ENCODE data around the gene KIR3DL2.
"Not testable (repeated sequence)": the region's sequence is repeated elsewhere in the genome, so short reads cannot be mapped to it uniquely, and the experiment has no call there.

Gene KIR3DL2

GRCh38 chr19:54873990-54874389 is 23.7 kb downstream of the KIR3DL2 start, which contains the start of gene FCAR:
TSS of gene FCAR (plus strand) at chr19:54874235. CDS start at chr19:54874290, 55 bp downstream.
- FAIRE-seq, result no peak

GRCh38 chr19:54875506-54875905 is 25.3 kb downstream of the KIR3DL2 start:
- FAIRE-seq, result no peak

- FAIRE-seq, result no peak
Measured at GRCh38 chr19:54877471-54877870, 27.2 kb downstream of the KIR3DL2 start.

- FAIRE-seq, result no peak
Measured at GRCh38 chr19:54881884-54882283, 31.6 kb downstream of the KIR3DL2 start.

GRCh38 chr19:54882758-54883157 is 32.5 kb downstream of the KIR3DL2 start:
- FAIRE-seq, result peak; percentile 53

- FAIRE-seq, result no peak
Measured at GRCh38 chr19:54883228-54883627, 33.0 kb downstream of the KIR3DL2 start.

GRCh38 chr19:54888239-54888638 is 38.0 kb downstream of the KIR3DL2 start:
- no peak for FAIRE-seq

GRCh38 chr19:54889566-54889965 is 39.3 kb downstream of the KIR3DL2 start:
- no peak for FAIRE-seq

GRCh38 chr19:54893406-54893805 is 43.2 kb downstream of the KIR3DL2 start:
- no peak for FAIRE-seq

- not testable (repeated sequence) for FAIRE-seq
Measured at GRCh38 chr19:54894106-54894505, 43.9 kb downstream of the KIR3DL2 start.

GRCh38 chr19:54896036-54896435 is 45.8 kb downstream of the KIR3DL2 start:
- no peak for FAIRE-seq

GRCh38 chr19:54898685-54899084 is 48.4 kb downstream of the KIR3DL2 start:
- FAIRE-seq, result not testable (repeated sequence)

GRCh38 chr19:54899646-54900045 is 49.4 kb downstream of the KIR3DL2 start:
- not testable (repeated sequence) for FAIRE-seq

GRCh38 chr19:54901153-54901552 is 50.9 kb downstream of the KIR3DL2 start:
- not testable (repeated sequence) for FAIRE-seq

GRCh38 chr19:54902061-54902460 is 51.8 kb downstream of the KIR3DL2 start:
- no peak for FAIRE-seq

GRCh38 chr19:54903303-54903702 is 53.1 kb downstream of the KIR3DL2 start:
- peak; percentile 76 for FAIRE-seq

- FAIRE-seq, result not testable (repeated sequence)
Measured at GRCh38 chr19:54904261-54904660, 54.0 kb downstream of the KIR3DL2 start.

GRCh38 chr19:54905421-54905802 is 55.2 kb downstream of the KIR3DL2 start:
- FAIRE-seq, result no peak

GRCh38 chr19:54905803-54906511 is 55.7 kb downstream of the KIR3DL2 start, which contains the start of gene NCR1:
TSS of gene NCR1 (plus strand) at chr19:54906148. CDS start at chr19:54906188, 40 bp downstream.
- FAIRE-seq, result no peak

- no peak for FAIRE-seq
Measured at GRCh38 chr19:54906819-54907218, 56.6 kb downstream of the KIR3DL2 start.

- not testable (repeated sequence) for FAIRE-seq
Measured at GRCh38 chr19:54907899-54908298, 57.7 kb downstream of the KIR3DL2 start.
